ENCODE results near the gene MLYCD.

The MLYCD gene

GRCh38 chr16:83859265-83859664 lies 39.6 kb upstream of the MLYCD start:
- TF ChIP-seq EZH2phosphoT487 (IDR thresholded peaks at IDR 0.05; ENCODE audit: low read depth), result no peak
- TF ChIP-seq CTCF (IDR thresholded peaks at IDR 0.05; ENCODE audit: low read depth, low read length), result no peak
- H3K27me3 ChIP-seq (ENCODE audit: low read depth, low read length), result peaks cover 9% of the 10 kb centered on the region; the same call in 1 of the 2 replicates
- no peaks in the 10 kb centered on the region for H3K9me3 ChIP-seq (ENCODE audit: insufficient read depth, low read length)
- H3K4me3 ChIP-seq (ENCODE audit: low read length), result no peak overlapping the region
- no peaks in the 10 kb centered on the region for H3K79me2 ChIP-seq (ENCODE audit: low read length)
- no peak overlapping the region for H3K9ac ChIP-seq (ENCODE audit: low read length)
- no peaks in the 10 kb centered on the region for H4K20me1 ChIP-seq (ENCODE audit: insufficient read depth, low read length)
- no peaks in the 10 kb centered on the region for H3K4me1 ChIP-seq (ENCODE audit: low read length)
- no peak overlapping the region for H3K27ac ChIP-seq (ENCODE audit: low read length)
- no peaks in the 10 kb centered on the region for H3K36me3 ChIP-seq (replicated peaks; ENCODE audit: low read depth, low read length)
- H3K4me2 ChIP-seq (ENCODE audit: low read length), result no peak overlapping the region
- no peak overlapping the region for H2AFZ ChIP-seq (ENCODE audit: low read depth, low read length)

GRCh38 chr16:83862661-83863060 lies 36.3 kb upstream of the MLYCD start:
- Histone ChIP-seq H3K79me2 (ENCODE audit: low read length) (no peaks in the 10 kb centered on the region), H3K27ac (ENCODE audit: low read length) (no peak overlapping the region), H3K9ac (ENCODE audit: low read length) (no peak overlapping the region), H3K4me2 (ENCODE audit: low read length) (no peak overlapping the region), H4K20me1 (ENCODE audit: insufficient read depth, low read length) (no peaks in the 10 kb centered on the region), H3K4me3 (ENCODE audit: low read length) (no peak overlapping the region), H3K9me3 (ENCODE audit: insufficient read depth, low read length) (no peaks in the 10 kb centered on the region), H3K4me1 (ENCODE audit: low read length) (no peaks in the 10 kb centered on the region), H2AFZ (ENCODE audit: low read depth, low read length) (no peak overlapping the region), H3K36me3 (replicated peaks; ENCODE audit: low read depth, low read length) (no peaks in the 10 kb centered on the region), H3K27me3 (ENCODE audit: low read depth, low read length) (peaks cover 9% of the 10 kb centered on the region; the same call in 1 of the 2 replicates)
- TF ChIP-seq CTCF (IDR thresholded peaks at IDR 0.05; ENCODE audit: low read depth, low read length), result no peak
- TF ChIP-seq EZH2phosphoT487 (IDR thresholded peaks at IDR 0.05; ENCODE audit: low read depth), result no peak

- H3K9ac ChIP-seq (ENCODE audit: low read length), result no peak overlapping the region
- H3K4me2 ChIP-seq (ENCODE audit: low read length), result no peak overlapping the region
- H2AFZ ChIP-seq (ENCODE audit: low read depth, low read length), result no peak overlapping the region
- no peaks in the 10 kb centered on the region for H3K79me2 ChIP-seq (ENCODE audit: low read length)
- no peak overlapping the region for H3K4me3 ChIP-seq (ENCODE audit: low read length)
- no peaks in the 10 kb centered on the region for H3K4me1 ChIP-seq (ENCODE audit: low read length)
- no peak overlapping the region for H3K27ac ChIP-seq (ENCODE audit: low read length)
- peaks cover 4% of the 10 kb centered on the region; the same call in 1 of the 2 replicates for H3K27me3 ChIP-seq (ENCODE audit: low read depth, low read length)
- TF ChIP-seq EZH2phosphoT487 (IDR thresholded peaks at IDR 0.05; ENCODE audit: low read depth) (no peak), CTCF (IDR thresholded peaks at IDR 0.05; ENCODE audit: low read depth, low read length) (no peak)
- H4K20me1 ChIP-seq (ENCODE audit: insufficient read depth, low read length), result no peaks in the 10 kb centered on the region
- H3K9me3 ChIP-seq (ENCODE audit: insufficient read depth, low read length), result no peaks in the 10 kb centered on the region
- H3K36me3 ChIP-seq (replicated peaks; ENCODE audit: low read depth, low read length), result no peaks in the 10 kb centered on the region
Measured at GRCh38 chr16:83863682-83864081, 35.2 kb upstream of the MLYCD start.

- Histone ChIP-seq H3K9ac (ENCODE audit: low read length) (no peak overlapping the region), H3K4me2 (ENCODE audit: low read length) (no peak overlapping the region), H3K79me2 (ENCODE audit: low read length) (no peaks in the 10 kb centered on the region), H3K36me3 (replicated peaks; ENCODE audit: low read depth, low read length) (no peaks in the 10 kb centered on the region), H3K27me3 (ENCODE audit: low read depth, low read length) (peaks cover 20% of the 10 kb centered on the region; the same call in 1 of the 2 replicates), H2AFZ (ENCODE audit: low read depth, low read length) (no peak overlapping the region), H4K20me1 (ENCODE audit: insufficient read depth, low read length) (no peaks in the 10 kb centered on the region), H3K9me3 (ENCODE audit: insufficient read depth, low read length) (no peaks in the 10 kb centered on the region), H3K4me3 (ENCODE audit: low read length) (no peak overlapping the region), H3K4me1 (ENCODE audit: low read length) (no peaks in the 10 kb centered on the region), H3K27ac (ENCODE audit: low read length) (no peak overlapping the region)
- TF ChIP-seq EZH2phosphoT487 (IDR thresholded peaks at IDR 0.05; ENCODE audit: low read depth) (no peak), CTCF (IDR thresholded peaks at IDR 0.05; ENCODE audit: low read depth, low read length) (no peak)
Measured at GRCh38 chr16:83870830-83871229, 28.1 kb upstream of the MLYCD start.
